Suppressor macrophage (primary cell): ENCODE results near the gene TMEM42.

Experiments
- DNase-seq, 4 experiments: peaks; one replicate each; pipeline ENCODE4 v3.0.0-alpha.2; 2020 to 2022

TMEM42 gene

DNA sequence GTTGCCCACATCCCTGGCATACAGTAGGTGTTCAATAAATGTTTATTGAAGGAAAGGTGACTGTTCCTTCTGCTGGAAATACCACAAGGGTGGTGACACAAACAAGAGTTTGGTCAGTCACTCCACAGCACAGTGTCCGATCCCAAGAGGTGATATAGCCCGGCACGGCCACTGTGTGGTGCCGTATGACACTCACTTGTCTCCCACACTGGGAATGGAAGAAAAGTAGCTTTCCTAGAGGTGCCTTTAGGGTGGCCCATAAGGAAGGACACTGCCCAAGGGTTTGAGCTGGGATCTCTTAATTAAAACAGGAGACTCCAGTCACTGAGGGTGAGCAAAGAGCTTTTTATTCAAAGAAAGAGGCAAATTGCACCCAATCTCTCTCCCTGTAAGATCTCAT lies 53.2 kb downstream of the TMEM42 start:
- DNase-seq: peak; percentile 17 to 46 (median 28)
